Smooth muscle cell (in vitro differentiated cells): ENCODE results near the gene C2CD3. TPM values are rescaled to one million over a fixed set of nuclear protein-coding genes. Genes with fewer than 3 reads are reported as not detected.

Experiments used
- DNase-seq: peaks from one replicate; lab custom pipeline; 2025; ENCODE audit not compliant: unreplicated experiment; lab: John Stamatoyannopoulos, UW
- H2AFZ ChIP-seq: fragments of 200-600 bp; sonication (generic); 2 replicates; pipeline ENCODE4 v1.6.0; 2016; ENCODE audit warnings: antibody characterized with exemption, low read depth, mild to moderate bottlenecking
- H3F3A ChIP-seq: fragments of 200-600 bp; sonication (generic); 2 replicates; pipeline ENCODE4 v1.6.0; 2017; ENCODE audit warnings: antibody characterized with exemption, low read depth
- H3K27ac ChIP-seq: fragments of 200-600 bp; sonication (generic); 2 replicates; pipeline ENCODE4 v1.5.1; 2016; ENCODE audit warnings: low read depth, mild to moderate bottlenecking
- H3K27me3 ChIP-seq: fragments of 200-600 bp; sonication (generic); 2 replicates; pipeline ENCODE4 v1.6.1; 2016; ENCODE audit warnings: low read depth, mild to moderate bottlenecking
- H3K36me3 ChIP-seq: fragments of 200-600 bp; sonication (generic); 2 replicates; pipeline ENCODE4 v1.5.1; 2016; ENCODE audit warnings: low read depth
- H3K4me1 ChIP-seq: fragments of 200-600 bp; sonication (generic); 2 replicates; pipeline ENCODE4 v1.5.1; 2016; ENCODE audit warnings: low read depth
- H3K4me2 ChIP-seq: fragments of 200-600 bp; sonication (generic); 2 replicates; pipeline ENCODE4 v1.6.0; 2016; ENCODE audit warnings: mild to moderate bottlenecking
- H3K4me3 ChIP-seq: fragments of 200-600 bp; sonication (generic); 2 replicates; pipeline ENCODE4 v1.5.1; 2016; ENCODE audit warnings: mild to moderate bottlenecking
- H3K79me2 ChIP-seq: fragments of 200-600 bp; sonication (generic); 2 replicates; pipeline ENCODE4 v1.6.0; 2016; ENCODE audit warnings: low read depth, mild to moderate bottlenecking
- H3K9ac ChIP-seq: fragments of 200-600 bp; sonication (generic); 2 replicates; pipeline ENCODE4 v1.6.0; 2016; ENCODE audit warnings: low read depth
- H3K9me3 ChIP-seq: fragments of 200-600 bp; sonication (generic); replicated peaks from 2 replicates; pipeline ENCODE4 v1.5.1; 2016; ENCODE audit warnings: low read depth
- H4K20me1 ChIP-seq: fragments of 200-600 bp; sonication (generic); 2 replicates; pipeline ENCODE4 v1.6.0; 2016; ENCODE audit warnings: low read depth
- CTCF ChIP-seq: fragments of 200-600 bp; sonication (generic); IDR thresholded peaks from 2 replicates; pipeline ENCODE4 v1.5.1; 2017; ENCODE audit warnings: borderline replicate concordance, mild to moderate bottlenecking, antibody characterized with exemption; ENCODE audit not compliant: insufficient read depth, poor library complexity, severe bottlenecking
- WGBS: methylation state at CpG from one replicate; pipeline ENCODE4 v1.1.7; 2016; ENCODE audit warnings: low lambda C conversion rate; 5-methylcytosine and 5-hydroxymethylcytosine counted together
- polyA plus RNA-seq: library from polyadenylated mRNA; unstranded; fragments of >200 nt; fragmentation: Nextera tagmentation; extraction: Ambion mirVana; gene quantifications from 2 replicates; pipeline ENCODE4 v1.2.1, GENCODE V29; 2016
- total RNA-seq: library from RNA; depleted of rRNA; stranded (reverse); fragments of >200 nt; gene quantifications from 2 replicates; pipeline ENCODE4 v1.2.3, GENCODE V29; 2014

C2CD3 gene
- total and polyA plus RNA-seq, 2 experiments from 2014 or later = 4.9 to 24.1 TPM

- no peak for TF ChIP-seq CTCF
- H3K27me3 ChIP-seq = no peaks in the 10 kb centered on the region
- peak overlapping the region; percentile 56 for H3K9ac ChIP-seq
- no peaks in the 10 kb centered on the region for H3K79me2 ChIP-seq
- H3K4me2 ChIP-seq = peak overlapping the region; percentile 81
- DNase-seq = no peak
- no peaks in the 10 kb centered on the region for H4K20me1 ChIP-seq
- no peak overlapping the region for H3K4me3 ChIP-seq
- H3F3A ChIP-seq = peaks cover 21% of the 10 kb centered on the region
- H3K36me3 ChIP-seq = no peaks in the 10 kb centered on the region
- peak overlapping the region; percentile 86 for H3K27ac ChIP-seq
- H3K4me1 ChIP-seq = peaks cover 9% of the 10 kb centered on the region
- 59% methylated on average over 2 of the region's 2 CpGs for WGBS
- no peak overlapping the region for H2AFZ ChIP-seq
- H3K9me3 ChIP-seq = no peaks in the 10 kb centered on the region
Measured at GRCh38 chr11:74138021-74138420, 32.8 kb downstream of the C2CD3 start.

GRCh38 chr11:74135127-74135840 lies 35.5 kb downstream of the C2CD3 start:
- Histone ChIP-seq H4K20me1 (no peaks in the 10 kb centered on the region), H2AFZ (no peak overlapping the region), H3K4me1 (peaks cover 9% of the 10 kb centered on the region), H3K9ac (no peak overlapping the region), H3K9me3 (no peaks in the 10 kb centered on the region), H3K36me3 (no peaks in the 10 kb centered on the region), H3K4me2 (no peak overlapping the region), H3K79me2 (no peaks in the 10 kb centered on the region), H3F3A (peaks cover 21% of the 10 kb centered on the region), H3K27ac (peak overlapping the region; percentile 60), H3K4me3 (no peak overlapping the region), H3K27me3 (no peaks in the 10 kb centered on the region)
- WGBS = 57% methylated on average over 3 of the region's 3 CpGs
- DNase-seq = no peak
- no peak for TF ChIP-seq CTCF

GRCh38 chr11:74134661-74135060 lies 36.1 kb downstream of the C2CD3 start:
- no peaks in the 10 kb centered on the region for H4K20me1 ChIP-seq
- H3K4me3 ChIP-seq = no peak overlapping the region
- peaks cover 18% of the 10 kb centered on the region for H3F3A ChIP-seq
- H2AFZ ChIP-seq = no peak overlapping the region
- peaks cover 9% of the 10 kb centered on the region for H3K4me1 ChIP-seq
- no peaks in the 10 kb centered on the region for H3K9me3 ChIP-seq
- H3K4me2 ChIP-seq = no peak overlapping the region
- peak overlapping the region; percentile 60 for H3K27ac ChIP-seq
- WGBS = 90% methylated on average over 3 of the region's 3 CpGs
- H3K36me3 ChIP-seq = no peaks in the 10 kb centered on the region
- no peaks in the 10 kb centered on the region for H3K27me3 ChIP-seq
- no peak for TF ChIP-seq CTCF
- H3K79me2 ChIP-seq = no peaks in the 10 kb centered on the region
- no peak overlapping the region for H3K9ac ChIP-seq
- DNase-seq = no peak

GRCh38 chr11:74133436-74133835 lies 37.4 kb downstream of the C2CD3 start:
- 88% methylated on average over 3 of the region's 3 CpGs for WGBS
- H3K4me2 ChIP-seq = no peak overlapping the region
- DNase-seq = no peak
- no peak overlapping the region for H3K27ac ChIP-seq
- no peak overlapping the region for H3K9ac ChIP-seq
- H3K36me3 ChIP-seq = no peaks in the 10 kb centered on the region
- no peak for TF ChIP-seq CTCF
- no peaks in the 10 kb centered on the region for H4K20me1 ChIP-seq
- no peaks in the 10 kb centered on the region for H3K27me3 ChIP-seq
- H3F3A ChIP-seq = peaks cover 9% of the 10 kb centered on the region
- no peaks in the 10 kb centered on the region for H3K4me1 ChIP-seq
- no peaks in the 10 kb centered on the region for H3K79me2 ChIP-seq
- no peaks in the 10 kb centered on the region for H3K9me3 ChIP-seq
- no peak overlapping the region for H3K4me3 ChIP-seq
- no peak overlapping the region for H2AFZ ChIP-seq
